ENCODE results near the gene MTERF1.

Gene MTERF1

DNA sequence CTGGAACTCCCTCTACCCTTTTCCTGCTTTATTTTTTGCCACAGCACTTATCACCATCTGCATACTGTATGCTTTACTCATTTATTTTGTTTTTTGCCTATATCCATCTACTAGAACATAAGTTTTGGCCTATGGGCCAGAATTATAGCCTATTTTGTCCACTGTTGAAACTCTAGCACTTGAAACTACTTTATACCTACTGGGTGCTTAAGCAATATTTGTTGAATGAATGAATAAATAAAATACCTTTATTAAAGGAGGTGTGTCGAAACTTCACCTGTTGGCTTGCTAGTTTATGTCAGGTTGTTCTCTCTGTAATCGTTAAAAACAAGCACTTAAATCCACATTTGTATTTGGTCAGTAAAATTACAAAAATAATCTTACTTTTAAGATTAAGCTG is 53.3 kb downstream of the MTERF1 start:
- no peak for DNase-seq

GRCh38 chr7:91826377-91826776 is 54.1 kb downstream of the MTERF1 start:
- no peak for DNase-seq

DNA sequence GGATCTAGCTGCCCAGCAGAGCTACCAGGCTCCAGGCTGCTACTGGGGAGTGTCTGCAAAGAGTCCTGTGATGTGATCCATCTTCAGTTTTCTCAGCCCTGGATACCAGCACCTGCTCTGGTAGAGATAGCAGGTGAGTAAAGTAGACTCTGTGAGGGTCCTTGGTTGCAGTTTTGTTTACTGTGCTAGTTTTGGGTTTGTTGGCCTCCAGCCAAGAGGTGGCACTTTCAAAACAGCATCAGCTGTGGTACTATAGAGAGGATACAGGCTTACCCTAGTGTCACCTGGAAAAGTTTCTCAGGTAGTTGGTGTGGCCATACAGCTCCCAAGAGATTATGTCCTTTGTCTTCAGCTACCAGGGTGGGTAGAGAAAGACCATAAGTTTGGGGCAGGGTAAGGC is 56.3 kb downstream of the MTERF1 start:
- no peak for DNase-seq
